HTERT RPE-1 (cell line): ENCODE data around the gene COL23A1.
"Not testable (repeated sequence)": the region's sequence is repeated elsewhere in the genome, so short reads cannot be mapped to it uniquely, and the experiment has no call there.

ENCODE experiments used
- in situ Hi-C: fragments of 300-500 bp; cut with MboI; formaldehyde crosslinking; loops from 4 replicates; pipeline ENCODE4 v1.14.3; 2020; ENCODE audit warnings: low sequenced_read_pairs

Gene COL23A1

GRCh38 chr5:178253632-178254031, 336.6 kb downstream of the COL23A1 start:
- in situ Hi-C loops = not testable (repeated sequence)

GRCh38 chr5:178252258-178252657, 337.9 kb downstream of the COL23A1 start:
- in situ Hi-C loops = no loop called here

DNA sequence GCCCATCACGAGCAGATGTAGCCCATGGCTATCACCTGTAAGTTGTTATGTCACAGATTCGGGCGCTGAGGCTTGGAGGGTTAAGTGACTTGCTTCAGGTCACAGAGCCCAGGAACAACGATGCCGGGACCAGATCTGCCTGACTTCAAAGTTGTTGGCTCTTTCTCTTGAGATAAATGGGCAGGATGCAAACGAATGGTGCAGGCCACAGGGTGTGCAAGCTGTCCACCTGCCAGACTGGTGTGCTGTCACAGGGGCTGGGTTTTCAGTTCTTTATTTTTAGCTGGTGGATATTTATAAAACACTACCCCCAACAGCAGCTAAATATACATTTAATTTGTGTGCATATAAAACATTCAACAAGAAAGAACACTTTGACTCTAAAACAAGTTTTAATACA, 339.9 kb downstream of the COL23A1 start:
- in situ Hi-C loops = no loop called here

GRCh38 chr5:178249191-178249989, 340.8 kb downstream of the COL23A1 start:
- in situ Hi-C loops = no loop called here

DNA sequence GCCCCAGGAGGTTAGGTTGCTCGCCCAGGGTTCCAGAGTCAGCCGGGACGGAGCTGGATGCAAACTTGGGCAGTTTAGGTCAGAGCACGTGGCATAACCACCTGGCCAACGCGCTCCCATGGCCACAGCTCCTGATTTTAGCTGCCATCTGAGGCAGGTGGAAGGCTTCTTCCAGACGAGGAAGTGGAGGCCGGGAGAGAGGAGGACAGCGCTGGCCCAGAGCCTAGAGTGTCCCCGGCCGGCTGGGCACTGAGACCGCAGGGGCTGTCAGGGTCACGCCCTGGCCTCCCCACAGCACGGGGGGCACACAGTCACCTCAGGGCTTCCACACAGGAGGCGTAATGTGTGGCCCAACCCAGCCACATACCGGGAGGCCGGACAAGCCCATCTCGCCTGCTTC, 341.4 kb downstream of the COL23A1 start:
- in situ Hi-C loops = no loop called here

DNA sequence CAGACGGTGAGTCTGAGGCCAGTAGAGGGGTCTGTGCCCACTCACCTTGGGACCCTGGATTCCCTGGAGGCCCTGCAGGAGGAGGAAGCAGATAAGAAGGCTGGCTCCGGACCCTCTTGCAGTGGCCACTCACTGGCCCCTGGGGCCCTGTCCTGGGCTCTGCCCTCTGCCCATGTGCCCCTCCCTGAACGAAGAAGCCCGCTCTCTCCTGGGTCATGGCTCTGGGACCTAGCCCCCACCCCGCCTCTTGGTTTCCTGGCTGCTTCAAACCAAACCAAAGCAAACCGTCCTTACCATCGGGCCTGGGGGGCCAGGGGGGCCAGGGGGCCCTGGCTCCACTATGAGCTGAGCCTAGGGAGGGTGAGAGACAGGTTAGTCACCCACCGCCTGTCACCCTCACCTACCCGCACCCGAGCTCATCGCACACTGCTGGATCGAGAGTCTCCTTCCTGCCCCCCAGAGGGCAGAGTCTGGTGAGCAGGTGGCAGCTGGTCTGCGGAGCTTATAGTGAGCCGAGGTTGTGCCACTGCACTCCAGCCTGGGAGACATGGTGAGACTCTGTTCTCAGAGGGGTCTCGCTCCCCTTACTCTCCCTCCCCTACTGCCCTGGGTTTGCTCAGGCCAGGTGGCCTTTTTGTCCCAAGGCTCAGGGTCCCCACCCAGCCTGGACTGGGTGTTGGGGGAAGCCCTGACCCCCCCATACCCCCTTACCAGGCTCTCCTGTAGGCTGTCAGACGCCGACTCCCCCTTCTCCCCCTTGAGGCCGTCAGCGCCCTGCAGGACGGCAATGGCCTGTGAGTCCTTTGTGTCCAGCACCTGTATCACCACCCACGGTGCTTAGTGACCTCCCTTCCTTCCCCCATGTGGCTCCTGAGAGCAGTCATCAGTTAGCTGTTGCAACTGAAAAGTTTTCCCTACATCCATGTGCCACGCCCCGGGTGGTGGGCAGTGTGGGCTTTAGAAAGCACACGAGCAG, 342.4 kb downstream of the COL23A1 start:
- in situ Hi-C loops = no loop called here

- in situ Hi-C loops = no loop called here
Observed at GRCh38 chr5:178246624-178247279, 343.4 kb downstream of the COL23A1 start.

DNA sequence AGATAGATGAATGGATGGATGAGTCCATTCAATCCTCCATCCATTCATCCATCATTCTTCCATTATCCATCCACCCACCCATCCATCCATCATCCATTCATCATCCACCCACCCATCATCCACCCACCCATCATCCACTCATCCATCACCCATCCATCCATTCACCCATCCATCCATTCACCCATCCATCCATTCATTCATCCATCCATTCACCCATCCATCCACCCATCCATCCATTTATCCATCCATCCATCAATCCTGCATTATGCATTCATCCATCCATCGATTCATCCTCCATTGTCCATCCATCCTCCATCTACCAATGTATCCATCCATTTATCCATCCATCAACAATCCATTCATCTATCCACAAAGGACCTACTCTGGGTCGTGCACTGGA, 344.8 kb downstream of the COL23A1 start:
- in situ Hi-C loops = no loop called here

GRCh38 chr5:178244576-178244975, 345.6 kb downstream of the COL23A1 start:
- in situ Hi-C loops = no loop called here

DNA sequence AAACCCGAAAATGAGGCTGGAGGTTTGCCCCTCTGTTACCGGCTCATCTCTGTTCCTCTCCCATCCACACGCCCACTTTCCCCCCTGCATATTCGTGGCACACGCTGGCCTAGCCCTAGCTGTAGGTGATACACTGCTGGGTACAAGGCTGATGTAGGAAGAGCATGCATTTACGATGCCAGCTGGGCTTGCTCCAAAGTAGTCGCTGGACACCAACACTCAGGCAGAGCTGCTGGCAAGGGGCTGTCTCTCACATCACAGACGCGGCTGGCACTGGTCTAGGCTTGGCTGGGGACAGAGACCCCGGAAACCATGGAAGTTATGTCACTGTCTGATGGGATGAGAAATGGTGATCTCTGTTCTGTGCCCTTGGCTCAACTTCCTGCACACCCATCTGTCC, 347.8 kb downstream of the COL23A1 start:
- in situ Hi-C loops = no loop called here

GRCh38 chr5:178241688-178242231, 348.4 kb downstream of the COL23A1 start:
- in situ Hi-C loops = no loop called here

GRCh38 chr5:178241231-178241663, 348.9 kb downstream of the COL23A1 start:
- in situ Hi-C loops = no loop called here

- in situ Hi-C loops = no loop called here
Observed at GRCh38 chr5:178240766-178241165, 349.4 kb downstream of the COL23A1 start.

DNA sequence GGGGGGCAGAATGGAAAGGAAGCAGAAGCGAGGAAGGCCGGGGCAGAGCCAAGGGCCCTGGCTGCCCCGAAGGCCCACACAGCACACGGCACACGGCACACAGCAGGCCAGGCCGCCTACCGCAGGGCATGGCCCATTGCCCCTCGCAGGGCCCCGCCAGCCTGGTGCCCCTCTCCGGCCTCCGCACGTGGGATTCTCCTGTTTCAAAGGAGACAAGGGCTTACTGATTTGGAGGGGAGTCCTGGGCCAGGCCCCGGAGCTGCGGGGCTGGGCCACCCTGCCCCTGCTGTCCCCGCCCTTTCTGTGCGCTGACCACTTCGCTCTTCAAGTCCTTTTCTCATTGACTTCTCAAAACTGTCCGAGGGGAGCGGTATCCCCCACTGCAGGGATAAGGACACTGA, 349.9 kb downstream of the COL23A1 start:
- in situ Hi-C loops = no loop called here

DNA sequence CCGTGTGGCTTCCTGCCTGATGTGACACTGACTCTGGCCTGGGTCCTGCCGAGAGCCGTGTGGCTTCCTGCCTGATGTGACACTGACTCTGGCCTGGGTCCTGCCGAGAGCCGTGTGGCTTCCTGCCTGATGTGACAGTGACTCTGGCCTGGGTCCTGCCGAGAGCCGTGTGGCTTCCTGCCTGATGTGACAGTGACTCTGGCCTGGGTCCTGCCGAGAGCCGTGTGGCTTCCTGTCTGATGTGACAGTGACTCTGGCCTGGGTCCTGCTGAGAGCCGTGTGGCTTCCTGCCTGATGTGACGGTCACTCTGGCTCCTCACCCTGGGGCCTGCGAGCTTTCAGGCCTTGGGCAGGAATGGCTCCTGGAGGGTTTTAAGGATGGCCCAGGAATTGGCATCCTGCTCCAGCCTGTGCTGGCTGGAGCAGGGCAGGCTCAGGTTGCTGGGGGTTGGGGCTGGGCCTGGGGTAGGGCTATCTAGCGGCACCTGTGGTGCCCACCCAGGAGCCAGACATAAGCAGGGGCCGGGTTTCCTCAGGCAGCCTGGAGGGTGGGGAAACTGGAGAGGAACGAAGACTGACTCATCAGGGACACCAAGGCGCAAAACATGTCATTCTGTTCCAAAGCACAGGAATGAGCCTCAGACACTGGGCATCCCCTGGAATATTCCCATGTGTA, 350.4 kb downstream of the COL23A1 start:
- in situ Hi-C loops = not testable (repeated sequence)

GRCh38 chr5:178238711-178239592, 351.2 kb downstream of the COL23A1 start:
- in situ Hi-C loops = no loop called here

- in situ Hi-C loops = no loop called here
Observed at GRCh38 chr5:178238313-178238635, 351.9 kb downstream of the COL23A1 start.

DNA sequence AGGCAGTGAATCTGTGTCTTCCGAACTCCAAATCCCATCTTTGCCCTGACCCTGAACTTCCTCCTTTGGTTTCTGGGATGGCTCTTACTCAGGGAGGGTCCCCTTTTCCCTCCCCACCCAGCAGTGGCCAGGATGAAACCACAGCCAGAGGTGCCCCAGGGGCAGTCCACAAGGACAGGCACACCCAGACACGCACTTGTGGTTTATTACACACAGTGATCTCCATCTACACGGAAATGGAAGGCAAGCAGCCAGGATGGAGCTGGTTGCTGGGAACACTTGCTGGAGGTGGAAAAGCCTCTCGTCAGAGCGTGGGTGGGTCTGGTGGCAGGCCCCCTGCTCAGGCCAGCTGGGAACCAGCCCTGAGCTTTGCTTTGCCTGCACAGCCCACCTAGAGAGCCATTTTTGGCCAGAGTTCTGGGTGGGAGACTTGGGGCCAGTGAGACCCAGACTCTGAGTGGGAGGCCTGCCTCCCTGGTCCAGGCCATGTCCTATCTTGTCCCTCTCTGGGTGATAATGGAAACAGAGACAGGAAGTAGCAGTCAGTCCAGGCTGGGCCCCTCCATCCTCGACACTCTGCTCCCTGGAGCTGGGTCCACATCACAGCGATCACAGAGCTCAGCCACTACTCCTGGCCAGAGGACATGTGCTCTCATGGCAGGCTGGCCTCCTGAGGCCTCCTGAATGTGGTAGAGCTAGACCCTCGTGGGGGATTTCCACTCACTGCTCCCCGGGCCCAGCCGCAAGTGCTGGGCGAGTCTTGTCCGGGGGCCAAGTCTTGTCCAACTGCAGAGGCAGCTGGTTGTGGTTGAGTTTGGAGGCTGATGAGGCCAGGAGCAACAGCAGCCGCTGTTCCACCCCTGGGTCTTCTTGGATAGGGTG, 352.5 kb downstream of the COL23A1 start:
- in situ Hi-C loops = no loop called here

DNA sequence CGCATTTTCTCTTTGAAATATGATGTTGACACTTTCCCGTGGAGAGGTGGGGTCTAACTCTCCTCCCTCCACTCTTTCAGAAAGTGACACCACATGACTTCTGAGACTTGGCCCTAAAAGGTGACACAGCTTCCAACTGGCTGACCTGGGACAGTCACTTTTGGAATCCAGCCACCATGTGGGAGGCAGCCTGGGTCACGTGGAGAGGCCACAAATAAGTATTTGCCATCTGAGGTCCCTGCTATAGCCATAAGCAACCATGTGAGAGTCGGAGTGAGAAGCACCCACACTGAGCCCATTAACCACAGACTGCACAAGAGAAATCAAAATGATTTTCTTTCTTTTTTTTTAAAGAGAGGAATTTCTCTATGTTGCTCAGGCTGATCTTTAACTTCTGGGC, 353.5 kb downstream of the COL23A1 start:
- in situ Hi-C loops = no loop called here
